Right lobe of liver (tissue), 6 donors: ENCODE results near the gene PCDHA6. TPM values are rescaled to one million over a fixed set of nuclear protein-coding genes. Genes with fewer than 3 reads are reported as not detected.
"Not testable (repeated sequence)": the region's sequence is repeated elsewhere in the genome, so short reads cannot be mapped to it uniquely, and the experiment has no call there.

Experiments
- ATAC-seq, 4 donors: fragments of 200-7000 bp; cut with Tn5 transposase; one replicate each; pipeline ENCODE4 v1.9.1; 2020; ENCODE audit warnings: mild to moderate bottlenecking in 4 of 4, moderate library complexity in 4 of 4
- DNase-seq, 3 donors: peaks; one replicate each; pipeline ENCODE4 v3.0.0-alpha.2; 2020
- H3K27ac ChIP-seq, 3 donors: fragments of 200-600 bp; one replicate each; pipeline ENCODE4 v1.8.0; 2022
- H3K27me3 ChIP-seq, 2 donors: fragments of 200-600 bp; one replicate each; pipeline ENCODE4 v1.8.0; 2022
- H3K36me3 ChIP-seq, 4 donors: fragments of 200-600 bp; sonication (generic) in 1 of 4; one replicate each; pipeline versions ENCODE4 v1.5.1 to v1.8.0; 2017 to 2022; ENCODE audit warnings: control low read depth in 1 of 4
- H3K4me1 ChIP-seq, 4 donors: fragments of 200-600 bp; sonication (generic) in 1 of 4; one replicate each; pipeline versions ENCODE4 v1.5.1 to v1.8.0; 2017 to 2022; ENCODE audit warnings: control low read depth in 1 of 4
- H3K4me3 ChIP-seq, 3 donors: fragments of 200-600 bp; one replicate each; pipeline ENCODE4 v1.8.0; 2022
- H3K9me3 ChIP-seq, 4 donors: fragments of 200-600 bp; sonication (generic) in 1 of 4; one replicate each; pipeline versions ENCODE4 v1.5.1 to v1.8.0; 2017 to 2022; ENCODE audit warnings: control low read depth in 1 of 4
- POLR2A ChIP-seq: fragments of 450-650 bp; IDR thresholded peaks from one replicate; pipeline ENCODE4 v1.6.1; 2017; ENCODE audit warnings: antibody characterized with exemption, mild to moderate bottlenecking
- WGBS: methylation state at CpG from one replicate; pipeline ENCODE4 v1.1.6; 2018; ENCODE audit warnings: low coverage, low lambda C conversion rate; ENCODE audit not compliant: insufficient coverage; ENCODE audit errors: missing lambda C conversion rate; 5-methylcytosine and 5-hydroxymethylcytosine counted together
- intact Hi-C, 2 donors: fragments of 100-400 bp; cut with DNase I; formaldehyde crosslinking; loops; one replicate each; pipeline versions ENCODE4 v1.11.2 to v1.14.1; 2022
- total RNA-seq, 6 experiments: library from RNA; depleted of rRNA in 2 of 6; stranded (reverse); fragments of >200 nt in 2 of 6; fragmentation: NEBNext Ultra II Directional in 3 of 6; extraction: Animal tissue kit (Norgen Biotek cat#: 25700) in 3 of 6; gene quantifications; one replicate each; pipeline versions ENCODE4 v1.1.0 to v1.2.4, GENCODE V29; 2016 to 2023
- TF ChIP-seq, protein P1 (sequence below), 4 donors: fragments of 200-600 bp in 3 of 4; fragments of 450-650 bp in 1 of 4; IDR thresholded peaks; one replicate each; pipeline versions ENCODE4 v1.5.1 to v1.8.0; 2016 to 2022; ENCODE audit warnings: antibody characterized with exemption in 4 of 4, mild to moderate bottlenecking in 2 of 4
- donor health status: DM: no; HTN: yes; CAD: no.
- donor health status: DM: no; HTN: no; CAD: no.
- donor health status: DM: no; HTN: no; CAD: no.
- donor health status: DM: no; HTN: yes; CAD: no.
- donor health status: DM: no; HTN: yes; CAD: no.

PCDHA6 gene
- total RNA-seq, 6 experiments from 2014 or later, result 0.12 TPM; not detected in 5

GRCh38 chr5:140869555-140869886, 41.8 kb downstream of the PCDHA6 start:
- Histone ChIP-seq H3K27me3 (peaks cover 0 to 4% of the 10 kb centered on the region in 2 donors), H3K36me3 (no peaks in the 10 kb centered on the region), H3K4me1 (no peaks in the 10 kb centered on the region), H3K9me3 (no peaks in the 10 kb centered on the region), H3K27ac (no peak overlapping the region), H3K4me3 (peak overlapping the region in 1 of 3 donors; percentile 11)
- WGBS, result 47% methylated on average over 5 of the region's 5 CpGs
- TF ChIP-seq POLR2A, result no peak
- TF ChIP-seq, protein P1, sequence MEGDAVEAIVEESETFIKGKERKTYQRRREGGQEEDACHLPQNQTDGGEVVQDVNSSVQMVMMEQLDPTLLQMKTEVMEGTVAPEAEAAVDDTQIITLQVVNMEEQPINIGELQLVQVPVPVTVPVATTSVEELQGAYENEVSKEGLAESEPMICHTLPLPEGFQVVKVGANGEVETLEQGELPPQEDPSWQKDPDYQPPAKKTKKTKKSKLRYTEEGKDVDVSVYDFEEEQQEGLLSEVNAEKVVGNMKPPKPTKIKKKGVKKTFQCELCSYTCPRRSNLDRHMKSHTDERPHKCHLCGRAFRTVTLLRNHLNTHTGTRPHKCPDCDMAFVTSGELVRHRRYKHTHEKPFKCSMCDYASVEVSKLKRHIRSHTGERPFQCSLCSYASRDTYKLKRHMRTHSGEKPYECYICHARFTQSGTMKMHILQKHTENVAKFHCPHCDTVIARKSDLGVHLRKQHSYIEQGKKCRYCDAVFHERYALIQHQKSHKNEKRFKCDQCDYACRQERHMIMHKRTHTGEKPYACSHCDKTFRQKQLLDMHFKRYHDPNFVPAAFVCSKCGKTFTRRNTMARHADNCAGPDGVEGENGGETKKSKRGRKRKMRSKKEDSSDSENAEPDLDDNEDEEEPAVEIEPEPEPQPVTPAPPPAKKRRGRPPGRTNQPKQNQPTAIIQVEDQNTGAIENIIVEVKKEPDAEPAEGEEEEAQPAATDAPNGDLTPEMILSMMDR (IDR thresholded peaks at IDR 0.05), result no peak
- DNase-seq (no peak), ATAC-seq (no peak)
- intact Hi-C loops, result no loop called here

- intact Hi-C loops, result no loop called here
- Histone ChIP-seq H3K36me3 (no peaks in the 10 kb centered on the region), H3K27ac (no peak overlapping the region), H3K27me3 (peaks cover 0 to 6% of the 10 kb centered on the region in 2 donors), H3K4me3 (no peak overlapping the region), H3K9me3 (no peaks in the 10 kb centered on the region), H3K4me1 (no peaks in the 10 kb centered on the region)
- ATAC-seq (no peak), DNase-seq (peak in 1 of 3 donors; percentile 50)
- WGBS, result 70% methylated on average over 23 of the region's 114 CpGs
- TF ChIP-seq, protein P1 (IDR thresholded peaks at IDR 0.05), result no peak
Observed at GRCh38 chr5:140870221-140871201, 42.8 kb downstream of the PCDHA6 start.

DNA sequence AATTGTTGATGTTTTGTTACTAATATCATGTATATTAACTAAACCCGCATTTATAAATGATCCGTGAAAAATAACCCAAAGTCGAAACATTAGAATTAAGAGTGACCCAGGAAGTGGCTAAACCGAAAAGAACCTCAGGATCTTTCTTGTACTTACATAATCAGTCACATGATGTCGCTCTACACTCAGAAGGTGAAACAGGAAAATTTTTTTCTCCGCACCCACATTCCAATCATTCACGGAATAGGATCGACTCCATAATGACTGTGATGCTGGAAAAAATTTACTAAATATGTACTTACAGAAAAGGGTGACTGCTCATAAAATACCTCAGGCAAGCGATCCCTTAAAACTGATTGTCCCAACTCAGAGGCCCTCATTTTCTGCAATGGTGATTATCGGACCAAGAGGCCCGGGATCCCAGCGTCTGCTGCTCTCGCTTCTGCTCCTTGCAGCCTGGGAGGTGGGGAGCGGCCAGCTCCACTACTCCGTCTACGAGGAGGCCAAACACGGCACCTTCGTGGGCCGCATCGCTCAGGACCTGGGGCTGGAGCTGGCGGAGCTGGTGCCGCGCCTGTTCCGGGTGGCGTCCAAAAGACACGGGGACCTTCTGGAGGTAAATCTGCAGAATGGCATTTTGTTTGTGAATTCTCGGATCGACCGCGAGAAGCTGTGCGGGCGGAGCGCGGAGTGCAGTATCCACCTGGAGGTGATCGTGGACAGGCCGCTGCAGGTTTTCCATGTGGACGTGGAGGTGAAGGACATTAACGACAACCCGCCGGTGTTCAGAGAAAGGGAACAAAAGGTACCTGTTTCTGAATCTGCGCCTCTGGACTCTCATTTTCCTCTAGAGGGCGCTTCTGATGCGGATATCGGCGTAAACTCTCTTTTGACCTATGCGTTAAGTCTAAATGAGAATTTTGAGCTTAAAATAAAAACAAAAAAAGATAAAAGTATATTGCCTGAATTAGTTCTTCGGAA, 47.6 kb downstream of the PCDHA6 start, which contains the start of gene PCDHA12:
Gene PCDHA12 (plus strand): TSS at position 224 of the 981 bp plus-strand sequence. CDS start 165 bp downstream, at position 389.
- DNase-seq (no peak), ATAC-seq (peak in 1 of 4 donors; percentile 19)
- Histone ChIP-seq H3K27ac (no peak within 1 kb of the TSS), H3K36me3 (no peaks in the 10 kb centered on the region), H3K4me3 (no peak within 1 kb of the TSS), H3K27me3 (peaks cover 0 to 10% of the 10 kb centered on the region in 2 donors), H3K4me1 (no peaks in the 10 kb centered on the region), H3K9me3 (peaks cover 0 to 6% (median 0%) of the 10 kb centered on the region in 4 donors)
- TF ChIP-seq, protein P1 (IDR thresholded peaks at IDR 0.05), result peak in 1 of 4 donors; percentile 7
- TF ChIP-seq POLR2A, result no peak
- intact Hi-C loops, result no loop called here
- WGBS, result 26% methylated on average over 35 of the region's 47 CpGs

DNA sequence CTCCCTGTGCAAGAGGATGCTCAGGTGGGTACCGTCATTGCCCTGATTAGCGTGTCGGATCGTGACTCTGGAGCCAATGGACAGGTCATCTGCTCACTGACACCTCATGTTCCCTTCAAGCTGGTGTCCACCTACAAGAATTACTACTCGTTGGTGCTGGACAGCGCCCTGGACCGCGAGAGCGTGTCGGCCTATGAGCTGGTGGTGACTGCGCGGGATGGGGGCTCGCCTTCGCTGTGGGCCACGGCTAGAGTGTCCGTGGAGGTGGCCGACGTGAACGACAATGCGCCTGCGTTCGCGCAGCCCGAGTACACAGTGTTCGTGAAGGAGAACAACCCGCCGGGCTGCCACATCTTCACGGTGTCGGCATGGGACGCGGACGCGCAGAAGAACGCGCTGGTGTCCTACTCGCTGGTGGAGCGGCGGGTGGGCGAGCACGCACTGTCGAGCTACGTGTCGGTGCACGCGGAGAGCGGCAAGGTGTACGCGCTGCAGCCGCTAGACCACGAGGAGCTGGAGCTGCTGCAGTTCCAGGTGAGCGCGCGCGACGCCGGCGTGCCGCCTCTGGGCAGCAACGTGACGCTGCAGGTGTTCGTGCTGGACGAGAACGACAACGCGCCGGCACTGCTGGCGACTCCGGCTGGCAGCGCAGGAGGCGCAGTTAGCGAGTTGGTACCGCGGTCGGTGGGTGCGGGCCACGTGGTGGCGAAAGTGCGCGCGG, 48.9 kb downstream of the PCDHA6 start:
- intact Hi-C loops, H3K36me3 ChIP-seq, H3K9me3 ChIP-seq, DNase-seq, H3K27ac ChIP-seq, ATAC-seq, H3K4me1 ChIP-seq, H3K4me3 ChIP-seq: not testable (repeated sequence)
- WGBS, result 34% methylated on average over 13 of the region's 80 CpGs
- peaks cover 0 to 10% of the 10 kb centered on the region in 2 donors for H3K27me3 ChIP-seq
